HG02852 (cell line): ENCODE data around the gene ASAP3.

Experiments used
- ATAC-seq: cut with Tn5 transposase; IDR thresholded peaks from one replicate; pipeline ENCODE4 v1.9.1; 2021; ENCODE audit warnings: mild to moderate bottlenecking, moderate library complexity; ENCODE audit not compliant: unreplicated experiment

The ASAP3 gene

DNA sequence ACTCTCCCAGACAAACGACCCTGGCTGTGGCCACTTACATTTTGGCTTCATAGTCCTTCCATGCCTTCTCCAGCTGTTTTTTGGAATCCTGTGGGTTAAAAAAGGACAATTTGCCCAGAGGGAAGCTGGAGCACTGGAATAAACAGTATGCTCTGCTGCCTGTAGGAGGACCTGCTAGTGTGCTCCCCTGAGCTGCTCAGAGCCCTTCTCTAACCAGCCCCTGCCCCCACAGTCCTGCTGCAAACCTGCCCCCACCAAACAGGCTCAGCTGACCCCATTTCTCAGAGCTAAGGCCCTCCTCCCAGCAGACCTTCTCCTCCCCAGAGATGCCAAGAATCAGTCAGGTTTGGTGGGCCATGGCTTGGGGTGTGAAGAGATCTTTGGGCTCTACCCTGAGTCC lies 32.5 kb downstream of the ASAP3 start:
- no peak for ATAC-seq

DNA sequence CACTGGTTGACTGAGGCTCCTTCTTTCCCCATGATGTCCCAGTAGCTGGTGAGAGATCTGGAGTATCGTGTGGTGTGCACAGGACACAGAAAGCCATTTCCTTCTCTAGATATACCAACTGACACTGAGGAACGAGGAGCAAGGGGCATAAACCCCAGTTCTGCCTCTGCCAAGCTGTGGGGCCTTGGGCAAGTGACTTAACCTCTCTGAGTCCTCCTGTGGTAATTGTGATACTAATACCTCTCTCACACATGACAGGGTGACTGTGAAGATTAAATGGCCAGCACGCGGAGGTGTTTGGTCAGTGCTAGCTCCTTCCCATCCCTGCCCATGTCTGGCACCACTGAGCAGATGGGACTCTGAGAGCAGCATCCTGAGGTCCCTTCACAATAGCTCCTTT lies 33.1 kb downstream of the ASAP3 start:
- no peak for ATAC-seq

DNA sequence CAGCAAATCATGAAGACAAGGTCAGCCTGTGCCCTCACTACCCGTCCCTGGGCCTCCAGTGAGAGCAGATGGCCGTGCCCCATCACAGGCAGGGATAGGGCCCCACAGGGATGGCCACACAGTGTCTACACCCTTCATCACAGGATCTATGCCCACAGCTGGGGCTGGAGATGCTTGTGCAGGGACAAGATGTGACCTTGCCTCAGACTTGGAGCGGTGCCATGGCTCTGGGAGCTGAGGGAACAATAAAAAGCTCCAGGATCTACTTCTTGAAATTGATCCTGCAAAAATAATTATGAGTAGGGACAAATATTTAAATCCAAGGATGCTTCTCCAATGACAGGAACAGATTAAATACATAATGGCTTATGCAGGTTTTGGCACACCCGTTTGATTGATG lies 34.0 kb downstream of the ASAP3 start:
- ATAC-seq = no peak

DNA sequence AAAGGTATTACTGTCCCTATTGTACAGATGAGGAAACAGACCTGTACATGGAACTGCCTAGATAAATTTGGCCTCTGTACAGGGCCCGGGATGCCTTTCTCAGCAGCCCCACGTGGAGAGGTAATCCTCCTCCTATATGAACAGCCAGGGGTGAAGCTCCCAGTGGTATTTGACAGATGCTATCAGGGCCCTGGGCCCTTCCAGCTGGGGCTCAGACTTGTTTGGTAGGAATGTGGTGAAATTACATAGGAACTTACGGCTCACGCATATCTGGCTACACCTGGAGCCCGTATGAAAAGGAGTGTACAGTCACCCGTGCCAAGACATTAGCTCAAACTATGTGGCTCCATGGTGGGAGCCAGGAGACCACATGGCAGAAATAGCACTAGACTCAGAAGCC lies 34.7 kb downstream of the ASAP3 start:
- ATAC-seq = no peak

DNA sequence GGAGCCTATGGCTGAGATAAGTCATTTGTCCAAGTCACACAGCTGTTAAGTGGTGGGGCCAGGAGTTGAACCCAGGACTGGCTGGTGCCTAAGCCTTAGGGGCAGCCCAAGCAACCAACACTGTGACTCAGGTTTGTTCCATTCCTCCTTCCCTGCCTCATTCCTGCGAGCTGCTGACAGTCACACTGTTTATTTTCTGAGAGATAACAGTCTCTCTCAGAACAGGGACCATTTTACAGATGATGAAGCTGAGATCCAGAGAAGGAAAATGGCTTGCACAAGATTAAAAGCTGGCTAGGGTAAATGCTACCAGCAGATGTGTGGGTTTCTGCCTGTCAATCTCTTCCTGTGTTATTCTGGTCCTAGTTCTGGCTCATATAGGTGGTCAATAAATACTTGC lies 35.1 kb downstream of the ASAP3 start:
- no peak for ATAC-seq

DNA sequence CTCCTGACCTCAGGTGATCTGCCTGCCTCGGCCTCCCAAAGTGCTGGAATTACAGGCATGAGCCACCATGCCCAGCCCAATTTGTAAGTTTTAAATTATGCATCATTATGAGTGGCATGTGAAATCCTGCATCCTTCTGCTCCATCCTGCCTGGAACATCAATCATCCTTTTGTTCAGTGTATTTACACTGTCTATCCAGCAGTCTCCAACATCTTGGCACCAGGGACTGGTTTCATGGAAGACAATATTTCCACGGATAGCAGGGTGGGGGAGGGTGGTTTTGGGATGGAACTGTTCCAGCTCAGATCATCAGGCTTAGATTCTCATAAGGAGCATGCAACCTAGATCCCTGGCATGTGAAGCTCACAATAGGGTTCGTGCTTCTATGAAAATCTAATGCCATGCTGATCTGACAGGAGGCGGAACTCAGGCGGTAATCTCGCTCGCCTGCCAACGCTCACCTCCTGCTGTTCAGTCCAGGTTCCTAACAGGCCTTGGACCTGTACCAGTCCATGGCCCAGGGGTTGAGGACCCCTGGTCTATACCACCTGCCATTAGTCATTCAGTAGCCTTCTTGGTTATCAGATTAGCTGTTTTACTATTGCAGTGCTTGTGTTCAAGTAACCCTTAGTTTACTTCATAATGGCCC lies 37.2 kb downstream of the ASAP3 start:
- no peak for ATAC-seq

DNA sequence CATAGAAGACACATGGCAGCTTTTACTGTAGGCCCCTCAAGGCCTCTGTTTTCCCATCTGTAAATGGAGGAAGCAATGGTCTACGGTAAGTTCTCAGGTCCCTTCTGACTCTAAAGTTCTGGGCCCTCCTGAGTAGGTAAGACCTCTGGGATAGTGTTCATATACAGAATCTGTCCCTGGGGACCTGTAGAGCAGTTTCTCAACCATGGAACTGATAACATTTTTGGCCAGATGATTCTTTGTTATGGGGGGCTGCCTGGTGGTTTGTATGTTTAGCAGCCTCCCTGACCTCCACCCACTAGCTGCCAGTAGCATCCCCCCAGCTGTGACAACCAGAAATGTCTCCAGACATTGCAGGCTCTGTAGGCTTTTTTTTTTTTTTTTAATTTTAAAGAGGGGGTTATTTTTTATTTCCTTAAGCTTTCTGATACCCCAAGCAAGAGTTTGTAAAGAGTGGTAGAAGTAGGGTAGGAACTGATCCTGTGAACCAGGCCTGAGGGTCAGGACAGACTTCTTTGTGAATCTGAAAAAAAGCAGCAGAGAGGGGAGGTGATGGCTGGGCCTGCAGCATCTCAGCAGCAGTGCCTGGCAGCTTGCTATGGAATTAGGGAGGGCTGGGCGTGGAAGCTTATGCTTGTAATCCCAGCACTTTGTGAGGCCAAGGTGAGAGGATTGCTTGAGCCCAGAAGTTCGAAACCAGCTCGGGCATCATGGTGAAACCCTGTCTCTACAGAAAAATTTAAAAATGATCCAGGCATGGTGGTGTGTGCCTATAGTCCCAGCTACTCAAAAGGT lies 39.2 kb downstream of the ASAP3 start:
- ATAC-seq = no peak

DNA sequence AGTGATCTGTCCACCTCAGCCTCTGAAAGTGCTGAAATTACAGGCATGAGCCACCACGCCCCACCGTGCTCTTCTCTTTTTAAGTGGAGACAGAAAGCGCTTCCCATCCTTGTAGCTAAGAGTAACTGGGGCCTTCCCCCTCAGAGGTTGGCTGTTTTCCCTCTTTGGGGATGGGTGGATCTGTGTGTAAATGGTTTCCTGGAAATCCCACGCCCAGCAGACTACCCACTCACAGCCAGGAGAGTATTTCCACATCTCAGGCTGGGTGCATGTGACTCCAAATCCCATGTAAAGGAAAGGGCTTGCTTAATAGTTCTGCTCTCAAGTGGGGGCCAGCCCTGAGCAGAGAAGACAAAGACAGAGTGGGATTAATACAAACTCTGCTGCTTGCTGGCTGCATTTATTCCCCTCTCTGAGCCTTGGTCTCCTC lies 39.9 kb downstream of the ASAP3 start:
- no peak for ATAC-seq

DNA sequence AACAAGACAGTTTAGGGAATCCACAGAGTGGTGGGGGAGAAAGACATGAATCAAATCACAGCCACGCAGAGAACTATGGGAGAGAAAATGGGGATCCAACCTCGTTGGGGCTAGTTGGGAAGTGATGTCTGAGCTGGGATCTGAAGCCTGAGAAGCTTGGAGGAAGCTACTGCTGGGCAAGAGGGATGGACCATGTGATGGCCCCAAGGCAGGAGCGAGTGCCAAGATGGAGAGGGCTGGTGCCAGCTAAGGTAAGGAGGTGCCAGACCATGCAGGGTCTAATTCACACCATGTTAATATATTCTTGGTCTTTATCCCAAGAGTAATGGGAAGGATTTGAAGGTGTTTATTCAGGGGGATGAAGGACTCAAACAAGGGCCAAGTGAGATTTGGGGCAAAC lies 41.2 kb downstream of the ASAP3 start:
- ATAC-seq = no peak

DNA sequence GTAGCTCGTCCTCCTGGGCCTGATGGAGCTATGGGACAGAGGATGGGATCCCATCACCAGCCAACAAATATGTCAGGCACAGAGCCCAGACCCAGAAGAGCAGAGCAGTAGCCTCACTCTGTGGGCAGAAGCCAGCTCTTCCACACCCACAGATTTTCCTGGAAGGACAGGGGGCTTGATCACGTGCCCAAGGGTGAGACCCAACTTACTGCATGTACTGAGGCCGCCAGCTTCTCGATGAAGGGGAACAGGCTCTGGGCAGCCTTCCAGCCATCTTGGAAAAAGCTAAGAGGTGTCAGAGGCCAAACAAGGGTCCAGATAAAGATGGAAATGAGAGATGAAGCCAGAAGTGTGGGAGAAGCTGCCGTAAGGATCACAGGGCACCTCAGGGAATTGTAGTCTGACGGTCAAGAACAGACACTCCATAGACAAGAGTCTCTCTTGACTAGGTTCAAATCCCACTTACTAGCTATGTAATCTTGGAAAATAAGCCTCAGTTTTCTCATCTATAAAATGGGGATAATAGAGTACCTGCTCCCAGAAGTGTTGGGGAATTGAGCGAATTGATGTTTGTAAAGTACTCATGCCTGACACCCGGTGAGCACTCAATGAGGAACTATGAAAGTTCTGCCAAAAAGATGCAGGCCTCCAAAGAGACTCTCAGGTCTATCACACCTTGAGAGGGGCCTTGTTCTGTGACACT lies 42.4 kb downstream of the ASAP3 start:
- no peak for ATAC-seq

DNA sequence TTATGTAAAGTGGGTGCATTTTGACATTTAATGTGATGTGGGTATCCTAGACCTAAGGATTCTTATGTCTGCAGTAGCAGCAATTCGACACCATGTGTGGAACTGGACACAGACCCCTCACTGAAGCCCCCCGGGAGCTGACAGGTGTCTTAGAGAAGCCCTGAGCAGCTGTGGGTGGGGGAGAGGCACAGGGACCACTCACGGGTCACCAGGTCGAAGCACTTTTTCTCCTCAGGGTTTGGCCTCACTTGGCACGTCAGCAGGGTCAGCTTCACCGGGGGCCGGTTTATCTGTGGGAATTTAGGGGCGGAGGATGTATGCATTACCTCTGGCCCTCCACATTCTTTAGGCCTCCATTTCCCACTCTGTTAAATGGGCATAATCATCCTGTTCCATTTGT lies 45.4 kb downstream of the ASAP3 start:
- ATAC-seq = no peak

DNA sequence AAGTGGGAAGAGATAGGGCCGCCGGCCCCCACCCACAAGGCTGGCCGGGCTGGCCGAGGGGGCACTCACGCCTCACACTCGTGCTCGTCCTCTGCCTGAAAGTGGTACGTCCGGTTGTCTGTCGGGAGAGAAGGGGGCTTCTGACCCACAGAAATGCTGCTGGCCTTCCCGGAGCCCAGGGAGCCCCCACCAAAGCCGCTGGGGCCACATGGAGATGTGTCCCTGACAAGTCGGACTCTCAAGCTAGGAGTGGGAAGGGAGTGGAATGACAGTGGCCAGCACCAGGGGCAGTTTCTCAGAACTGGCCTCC lies 46.7 kb downstream of the ASAP3 start:
- ATAC-seq = no peak

DNA sequence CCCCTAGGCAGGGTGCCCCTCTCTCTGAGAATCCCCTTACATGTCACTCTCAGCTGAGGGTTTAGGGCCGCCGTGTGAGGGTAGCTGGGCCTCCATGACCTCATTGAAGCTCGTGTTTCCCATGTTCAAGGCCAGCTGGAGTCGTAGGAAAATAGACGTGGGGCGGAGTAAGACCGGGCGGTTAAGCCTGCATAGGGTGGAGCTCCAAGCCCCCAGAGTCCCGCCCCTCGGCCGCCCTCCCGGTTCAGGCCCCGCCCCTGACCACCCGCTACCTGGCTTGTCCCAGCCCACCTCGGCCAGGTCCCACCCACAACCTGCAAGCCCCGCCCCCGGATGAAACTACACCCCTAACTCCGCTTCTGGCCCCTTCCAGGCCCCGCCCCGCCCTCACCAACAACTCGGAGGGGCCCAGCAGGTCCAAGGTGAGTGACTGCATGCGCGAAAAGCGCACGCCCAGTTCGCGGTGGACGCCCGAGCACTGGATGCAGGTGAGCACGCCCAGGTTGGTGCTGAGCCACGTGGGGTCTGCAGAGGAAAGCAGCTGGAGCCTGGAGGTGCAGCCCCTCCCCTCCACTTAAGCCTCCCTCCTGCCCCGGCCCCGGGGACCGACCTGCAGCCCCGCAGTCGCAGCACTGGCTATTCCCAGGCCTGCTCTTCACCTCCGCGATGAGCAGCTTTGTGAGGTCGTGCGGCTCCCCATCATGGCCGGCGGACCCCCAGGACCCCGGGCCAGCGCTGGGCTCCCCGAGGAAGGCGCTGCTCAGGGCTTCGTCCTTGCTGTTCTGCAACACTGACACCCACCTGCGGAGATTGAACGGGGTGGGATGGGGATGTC lies 47.2 kb downstream of the ASAP3 start:
- no peak for ATAC-seq

DNA sequence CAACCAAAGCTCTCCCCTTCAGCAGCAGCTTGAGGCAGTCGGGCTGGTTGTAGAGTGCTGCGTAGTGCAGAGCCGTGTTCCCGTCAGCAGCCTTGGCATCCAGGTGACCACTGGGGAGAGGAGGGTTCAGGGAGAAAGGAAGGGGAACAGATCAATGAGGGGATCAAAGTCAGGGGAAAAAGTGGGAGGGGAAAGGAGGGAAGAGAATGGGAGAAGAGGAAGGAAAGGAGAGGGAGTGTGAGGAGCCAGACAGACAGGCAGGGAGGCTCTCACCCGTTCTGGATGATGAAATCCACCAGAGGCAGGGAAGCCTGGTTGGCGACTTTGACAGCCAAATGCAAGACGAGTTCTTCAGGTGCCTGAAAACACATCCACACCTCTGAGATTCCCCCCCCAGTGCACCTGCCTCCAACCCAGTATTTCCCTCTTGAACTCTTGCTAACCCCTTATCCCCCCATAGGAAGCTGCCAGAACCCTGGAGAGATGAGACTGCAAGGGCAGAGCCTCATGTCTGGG lies 49.7 kb downstream of the ASAP3 start:
- no peak for ATAC-seq

DNA sequence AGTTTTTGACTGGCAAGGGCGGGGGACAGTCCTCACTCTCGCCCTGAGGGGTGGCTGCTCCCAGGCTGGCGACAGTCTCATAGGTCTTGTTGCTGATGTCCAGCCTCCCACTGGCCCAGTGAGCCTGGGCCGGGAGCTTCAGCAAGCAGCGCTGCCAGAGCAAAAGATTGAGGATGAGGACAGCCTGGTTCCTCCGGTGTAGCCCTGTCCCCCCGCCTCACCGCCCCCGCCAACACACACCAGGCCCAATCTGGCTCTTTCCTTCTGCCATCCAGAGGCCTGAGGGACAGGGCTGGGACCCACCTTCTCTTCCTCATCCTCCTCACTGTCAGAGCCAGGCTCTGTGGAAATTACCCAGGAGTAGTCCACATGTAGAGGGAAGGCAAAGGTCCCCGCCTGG lies 50.9 kb downstream of the ASAP3 start:
- ATAC-seq = no peak

DNA sequence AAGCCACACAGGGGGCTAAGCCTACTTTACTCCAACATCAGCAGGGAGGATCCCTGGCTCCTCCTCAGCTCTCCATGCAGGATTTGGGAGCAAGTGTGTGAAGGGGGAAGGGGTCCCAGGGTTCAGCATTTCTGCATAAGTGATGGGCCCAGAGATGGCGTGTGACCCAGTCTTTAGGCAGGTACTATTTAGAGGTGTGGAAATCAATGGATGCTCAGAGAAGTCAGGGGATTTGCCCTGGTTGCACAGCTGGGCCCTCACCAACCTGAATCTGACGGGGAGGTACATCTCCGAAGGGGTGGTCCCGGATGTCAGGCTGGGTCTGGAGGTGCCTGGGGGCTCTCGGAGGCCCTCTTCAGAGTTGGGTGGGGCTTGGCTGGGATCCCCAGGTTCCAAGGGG lies 52.5 kb downstream of the ASAP3 start:
- no peak for ATAC-seq

DNA sequence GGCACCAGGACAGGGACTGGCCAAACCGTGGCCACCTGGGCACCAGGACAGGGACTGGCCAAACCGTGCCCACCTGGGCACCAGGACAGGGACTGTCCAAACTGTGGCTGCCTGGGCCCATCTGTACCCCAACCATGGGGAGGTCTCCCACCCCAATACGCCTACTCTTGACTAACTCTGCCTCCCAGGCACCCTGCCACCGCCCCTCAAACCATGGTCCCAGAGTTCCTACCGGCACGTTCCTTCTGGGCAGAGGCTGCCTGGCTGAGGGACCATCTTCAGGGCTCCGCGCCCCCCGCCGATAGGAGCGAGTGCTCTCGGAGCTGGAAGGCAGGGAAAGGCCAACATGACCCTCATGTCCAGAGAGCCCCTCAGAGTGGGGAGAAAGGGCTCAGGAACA lies 53.2 kb downstream of the ASAP3 start:
- no peak for ATAC-seq

DNA sequence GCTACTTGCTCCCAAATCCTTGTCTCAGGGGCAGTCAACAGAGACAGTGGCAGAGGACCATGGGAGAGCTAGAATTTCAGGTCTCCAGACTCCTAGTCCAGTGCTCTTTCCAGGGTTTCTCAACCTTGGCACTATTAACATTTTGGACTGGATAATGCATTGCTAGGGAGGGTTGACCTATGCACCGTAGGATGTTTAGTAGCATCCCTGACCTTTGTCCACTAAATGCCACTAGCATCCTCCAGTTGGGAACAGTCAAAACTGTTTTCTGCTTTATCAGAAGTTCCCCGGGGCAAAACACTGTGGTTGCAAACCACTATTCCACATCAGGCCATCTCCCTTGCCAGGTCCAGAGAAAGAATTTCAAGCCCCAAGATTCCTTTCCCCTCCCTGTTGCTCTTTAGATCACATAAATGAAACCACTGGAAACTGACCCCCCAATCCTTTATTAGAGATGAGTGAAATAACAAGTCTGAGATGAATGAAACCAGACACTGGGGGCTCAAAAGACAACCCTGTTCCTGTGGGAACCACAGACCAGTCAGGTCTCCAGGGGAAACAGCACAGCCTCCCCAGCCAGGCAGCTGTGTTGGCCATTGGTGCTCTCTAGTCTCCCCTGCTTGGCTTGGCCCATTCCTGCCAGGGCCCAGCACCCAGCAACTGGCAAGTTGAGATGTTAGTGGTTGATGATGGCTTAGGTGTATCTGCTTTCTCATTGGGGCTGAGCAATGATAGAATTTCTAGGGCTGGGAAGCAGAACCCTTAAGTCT lies 55.7 kb downstream of the ASAP3 start:
- ATAC-seq = no peak

DNA sequence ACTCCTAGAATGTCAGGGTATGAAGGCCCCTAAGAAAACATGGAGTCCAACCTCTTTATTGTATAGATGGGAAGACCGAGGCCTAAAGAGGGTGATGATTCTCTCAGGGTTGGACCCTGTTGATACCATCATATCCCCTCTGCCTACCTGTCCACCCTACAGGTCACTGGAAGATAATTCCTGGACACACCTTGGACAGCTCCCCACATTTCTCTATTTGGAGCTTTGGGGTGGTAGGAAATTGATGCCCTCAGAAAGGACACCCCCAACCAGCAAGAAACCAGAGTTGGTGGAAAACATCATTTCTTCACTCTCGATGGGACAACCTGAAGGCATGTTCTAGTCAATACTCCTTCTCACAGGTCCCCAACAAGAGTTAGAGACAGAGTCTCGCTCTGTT lies 56.4 kb downstream of the ASAP3 start:
- no peak for ATAC-seq

DNA sequence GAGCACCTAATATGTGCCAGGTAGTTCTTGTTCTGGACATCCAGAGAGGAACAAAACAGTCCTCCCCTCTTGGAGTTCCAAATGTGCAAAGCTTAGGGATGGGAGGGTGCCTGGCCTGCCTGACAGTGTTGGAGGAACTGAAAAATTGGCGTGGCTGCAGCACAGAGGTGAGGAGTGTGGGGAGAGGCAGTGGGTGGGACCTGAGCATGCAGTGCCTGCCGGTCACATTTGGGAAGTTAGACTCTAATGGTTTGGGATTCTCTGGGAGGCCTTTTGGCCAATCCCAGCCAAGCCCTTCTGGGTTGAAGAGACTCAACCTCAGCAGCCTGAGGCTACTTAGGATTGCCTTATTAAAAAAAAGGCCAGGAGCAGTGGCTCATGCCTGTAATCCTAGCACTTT lies 57.2 kb downstream of the ASAP3 start:
- no peak for ATAC-seq

DNA sequence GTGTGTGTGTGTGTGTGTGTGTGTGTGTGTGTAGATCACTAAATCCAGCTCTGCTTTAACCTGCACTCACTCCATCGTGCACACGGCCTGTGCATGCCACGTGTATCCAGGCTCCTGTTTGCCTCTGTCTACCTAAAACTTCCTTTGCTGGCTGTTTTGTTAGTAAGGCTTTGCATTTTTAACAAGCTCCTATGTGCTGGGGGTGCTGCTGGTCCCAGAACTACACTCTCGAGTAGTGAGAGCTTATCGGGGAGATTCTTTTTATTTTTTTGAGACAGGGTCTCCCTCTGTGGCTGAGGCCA lies 58.8 kb downstream of the ASAP3 start:
- no peak for ATAC-seq
